Effector CD4-positive, alpha-beta T cell (primary cell): ENCODE results near the gene KAT6B.

Experiments
- DNase-seq: peaks from one replicate; pipeline ENCODE4 v3.0.0-alpha.2; 2020

KAT6B gene

DNA sequence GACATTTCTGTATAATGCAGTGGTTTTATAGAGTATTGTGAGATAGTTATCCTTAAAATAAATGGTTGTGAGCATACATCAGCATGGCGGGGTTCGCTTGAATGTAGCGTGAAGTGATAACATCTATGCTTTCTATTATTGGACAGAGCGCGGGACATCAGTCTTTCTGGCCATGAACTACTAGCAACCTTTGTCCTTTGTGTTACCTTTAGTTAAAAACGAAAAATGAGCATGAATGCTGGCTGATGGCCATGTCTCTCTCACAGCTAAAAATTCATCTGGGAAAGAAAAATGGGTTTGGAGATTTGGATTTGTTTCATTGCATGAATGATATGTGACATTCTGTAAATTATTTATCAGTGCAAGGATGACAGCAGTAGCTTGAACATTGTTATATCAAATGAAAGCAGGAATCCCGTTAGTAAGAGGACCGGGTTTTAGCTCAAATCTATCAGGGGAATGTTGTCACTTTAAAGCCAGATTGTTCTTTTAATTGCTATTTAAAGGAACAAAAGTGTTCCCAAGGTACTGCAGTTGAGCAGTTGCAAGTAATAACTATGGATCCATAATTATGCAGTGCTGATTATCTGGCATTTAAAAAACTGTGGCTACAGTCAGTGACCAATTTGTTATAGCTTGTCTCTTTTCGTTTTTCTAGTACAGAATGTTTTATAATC lies 131.0 kb downstream of the KAT6B start:
- DNase-seq: no peak

DNA sequence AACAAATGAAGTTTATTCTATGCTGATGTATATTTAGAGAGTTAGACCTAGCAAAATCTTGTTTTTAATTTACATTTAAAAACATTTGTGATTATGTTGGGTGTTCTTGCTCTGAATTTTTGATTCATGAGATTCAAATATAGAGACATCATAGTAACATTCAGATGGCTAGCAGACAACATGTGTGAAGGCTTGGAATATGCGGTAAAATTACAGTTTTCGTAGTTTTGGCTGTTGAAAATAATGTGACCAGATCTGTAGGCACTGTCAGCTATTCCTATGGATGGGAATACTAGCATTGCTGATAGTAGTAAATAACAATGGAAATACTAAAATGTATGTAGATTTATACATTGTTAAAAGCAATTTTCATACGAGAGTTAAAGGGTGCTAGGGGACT lies 131.9 kb downstream of the KAT6B start:
- no peak for DNase-seq

DNA sequence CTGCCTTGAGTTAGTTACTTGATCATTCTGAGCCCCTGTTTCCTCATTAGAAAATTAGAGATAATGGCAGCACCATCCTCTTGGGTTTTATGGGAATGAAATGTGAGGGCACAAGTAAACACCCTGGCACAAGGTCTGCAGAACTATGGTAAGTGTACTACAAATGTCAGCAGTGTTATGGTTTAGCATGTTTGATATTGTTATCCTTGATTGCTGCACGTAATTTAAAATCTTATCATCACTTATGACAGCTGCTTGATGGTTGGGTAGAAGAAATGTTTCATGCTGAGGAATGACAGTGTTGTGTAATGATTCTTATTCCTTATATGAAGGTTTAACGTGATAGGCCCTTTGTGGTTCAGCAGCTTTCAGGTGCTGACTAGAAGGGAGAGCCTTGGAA lies 134.3 kb downstream of the KAT6B start:
- DNase-seq: no peak

- DNase-seq: no peak
Measured at GRCh38 chr10:74962517-74962916, 136.1 kb downstream of the KAT6B start.

DNA sequence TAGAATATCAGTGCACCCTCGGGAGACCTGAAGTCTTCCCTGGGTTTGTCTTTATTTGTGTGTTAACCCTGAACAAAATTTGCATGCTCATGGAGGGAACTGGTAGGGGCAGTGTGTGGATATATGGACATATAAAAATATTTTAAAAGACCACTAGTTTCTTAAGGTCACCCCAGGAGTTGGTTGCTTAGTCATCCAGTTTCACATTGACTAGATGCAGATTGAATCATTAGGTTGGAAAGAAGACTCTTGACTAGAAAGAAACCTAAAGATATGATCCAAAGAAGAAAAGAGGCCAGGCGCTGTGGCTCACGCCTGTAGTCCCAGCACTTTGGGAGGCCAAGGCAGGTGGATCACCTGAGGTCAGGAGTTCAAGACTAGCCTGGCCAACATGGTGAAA lies 137.1 kb downstream of the KAT6B start:
- DNase-seq: no peak

- no peak for DNase-seq
Measured at GRCh38 chr10:74967911-74968666, 141.7 kb downstream of the KAT6B start.

DNA sequence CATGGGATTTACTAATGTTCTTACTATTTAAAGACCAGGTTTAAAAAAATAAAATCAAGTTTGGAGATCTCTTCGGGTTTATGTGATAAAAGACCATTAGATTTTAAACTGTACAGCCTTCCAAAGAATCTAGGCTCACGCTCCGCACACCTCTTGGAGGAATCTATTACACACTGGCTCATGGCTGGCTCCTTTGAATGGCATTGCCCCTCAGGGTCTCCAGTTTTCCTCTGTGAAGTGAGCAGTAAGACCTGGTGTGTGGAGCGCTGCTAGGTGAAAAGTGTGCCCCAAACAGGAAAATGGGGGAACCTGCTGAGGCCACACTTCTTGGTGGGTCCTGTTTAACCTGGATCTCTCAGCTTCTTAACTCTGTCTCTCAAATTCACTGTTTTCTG lies 142.3 kb downstream of the KAT6B start:
- DNase-seq: no peak

- DNase-seq: no peak
Measured at GRCh38 chr10:74969093-74969492, 142.7 kb downstream of the KAT6B start.

- no peak for DNase-seq
Measured at GRCh38 chr10:74969530-74969929, 143.1 kb downstream of the KAT6B start.

DNA sequence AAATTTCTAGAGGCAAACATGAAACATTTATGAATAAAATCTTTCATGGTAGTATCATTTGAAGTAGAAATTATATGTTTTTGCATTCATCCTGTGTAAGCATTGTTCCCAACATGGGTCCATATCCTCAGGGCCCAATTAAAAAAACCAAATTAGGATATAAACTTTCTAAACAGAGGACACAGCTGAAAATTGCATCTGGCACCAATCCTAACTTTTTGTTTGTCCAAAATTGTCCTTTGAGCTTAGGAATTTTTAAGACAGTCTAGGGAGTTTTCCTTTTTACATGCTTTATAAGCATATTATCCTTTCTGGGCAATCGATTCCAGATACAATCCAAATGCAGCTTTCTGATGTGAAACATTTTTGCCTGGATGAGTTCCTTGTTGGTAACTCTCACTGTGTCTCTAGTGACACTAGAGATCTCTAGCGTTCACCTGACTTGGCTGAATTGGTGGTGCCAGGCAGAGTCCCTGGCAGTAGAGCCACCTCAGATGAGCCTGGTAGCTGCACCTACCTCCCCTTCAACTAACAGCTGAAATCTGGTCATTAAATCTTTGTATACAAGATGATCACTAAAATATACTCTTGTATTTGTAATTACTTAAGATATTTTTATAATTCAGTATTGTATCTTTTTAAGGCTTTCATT lies 147.5 kb downstream of the KAT6B start:
- DNase-seq: no peak

DNA sequence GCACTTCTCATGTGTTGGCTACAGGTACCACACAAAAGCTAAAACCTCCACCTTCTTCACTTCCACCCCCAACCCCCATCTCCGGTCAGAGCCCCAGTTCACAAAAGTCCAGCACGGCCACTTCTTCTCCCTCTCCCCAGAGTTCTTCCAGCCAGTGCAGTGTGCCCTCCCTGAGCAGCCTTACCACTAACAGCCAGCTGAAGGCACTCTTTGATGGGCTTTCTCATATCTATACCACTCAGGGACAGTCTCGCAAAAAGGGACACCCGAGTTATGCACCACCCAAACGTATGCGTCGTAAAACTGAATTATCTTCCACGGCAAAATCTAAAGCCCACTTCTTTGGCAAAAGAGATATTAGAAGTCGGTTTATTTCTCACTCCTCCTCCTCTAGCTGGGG lies 149.4 kb downstream of the KAT6B start:
- no peak for DNase-seq

- DNase-seq: no peak
Measured at GRCh38 chr10:74976565-74976964, 150.2 kb downstream of the KAT6B start.

- no peak for DNase-seq
Measured at GRCh38 chr10:74977072-74977471, 150.7 kb downstream of the KAT6B start.

DNA sequence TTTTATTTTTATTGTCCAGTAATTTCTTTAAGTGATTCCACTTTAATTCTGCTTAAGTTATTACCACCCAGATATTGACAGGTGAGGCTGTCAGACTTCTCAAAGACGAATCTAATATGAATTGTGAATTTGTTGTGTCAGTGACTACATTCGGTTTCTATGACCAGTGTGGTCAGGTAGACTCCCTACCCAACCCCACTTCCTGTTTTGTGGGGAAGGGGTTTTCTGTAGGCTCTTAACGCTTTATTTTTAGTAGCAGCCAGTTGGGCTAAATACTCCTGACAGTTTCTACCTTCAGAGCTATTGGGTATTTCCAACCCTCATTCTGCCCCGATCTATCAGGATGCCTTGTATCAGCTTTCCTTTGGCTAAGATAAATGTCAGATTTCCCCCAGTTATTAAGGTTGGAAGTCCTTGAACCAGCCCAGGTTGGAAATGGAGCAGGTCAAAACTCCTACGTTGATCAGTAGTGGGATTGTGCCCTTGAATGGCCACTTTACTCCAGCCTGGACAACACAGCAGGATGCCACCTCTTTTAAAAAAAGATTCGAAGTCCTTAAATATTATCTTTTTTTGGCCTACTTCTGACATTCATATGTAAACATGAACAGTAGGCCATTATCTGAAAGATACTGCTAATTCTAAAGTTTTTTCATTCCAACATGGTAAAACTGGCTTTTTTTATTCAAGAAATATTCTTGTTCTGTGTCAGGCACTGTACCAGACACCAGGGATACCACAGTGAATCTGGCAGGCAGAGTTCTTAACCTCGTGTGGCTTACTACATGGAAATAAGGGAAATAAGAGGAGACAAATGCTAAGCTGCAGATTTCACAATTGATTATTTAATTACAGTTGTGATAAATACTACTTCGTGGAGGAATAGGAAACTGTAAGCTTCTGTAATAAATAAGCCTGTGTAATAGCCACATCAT lies 151.8 kb downstream of the KAT6B start:
- DNase-seq: no peak

DNA sequence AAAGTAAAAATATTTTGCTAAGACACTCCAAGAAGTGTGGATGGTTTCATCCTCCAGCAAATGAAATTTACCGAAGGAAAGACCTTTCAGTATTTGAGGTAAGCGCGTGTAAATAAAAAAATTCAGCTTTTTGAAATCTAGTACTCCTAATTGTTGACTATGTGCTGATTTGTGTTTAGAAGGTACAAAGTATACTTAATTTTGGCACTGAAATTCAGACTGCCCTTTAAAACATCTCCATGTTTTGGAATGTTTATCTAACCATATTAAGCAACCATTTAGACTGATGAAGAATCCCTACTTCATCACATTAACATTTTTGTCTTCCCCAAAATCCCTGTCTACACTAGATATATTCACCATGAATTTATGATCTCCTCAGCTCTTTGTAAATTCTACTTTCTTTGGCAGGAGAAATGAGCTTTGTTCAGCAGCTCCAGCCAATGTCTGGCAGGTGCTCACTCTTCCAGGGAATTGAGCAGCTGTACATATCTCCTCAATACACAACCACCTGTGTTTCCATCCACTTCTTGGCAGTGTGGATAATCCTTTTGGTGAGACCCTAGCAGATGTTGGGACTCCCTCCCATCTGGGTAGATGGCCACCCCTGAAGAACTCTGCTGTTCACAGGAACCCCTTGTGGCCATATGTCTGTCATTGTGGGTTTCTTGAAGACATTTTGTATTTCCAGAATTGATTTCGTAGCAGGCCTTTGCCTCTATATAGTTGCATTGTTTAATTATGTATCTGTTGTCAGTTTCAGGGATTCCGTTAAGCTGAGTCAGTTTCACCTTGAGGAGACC lies 155.6 kb downstream of the KAT6B start:
- no peak for DNase-seq

GRCh38 chr10:74982634-74982982 lies 156.2 kb downstream of the KAT6B start:
- DNase-seq: no peak

GRCh38 chr10:74983383-74983782 lies 157.0 kb downstream of the KAT6B start:
- no peak for DNase-seq

- DNase-seq: no peak
Measured at GRCh38 chr10:74987339-74988053, 161.1 kb downstream of the KAT6B start.

- no peak for DNase-seq
Measured at GRCh38 chr10:74988054-74988775, 161.8 kb downstream of the KAT6B start.

DNA sequence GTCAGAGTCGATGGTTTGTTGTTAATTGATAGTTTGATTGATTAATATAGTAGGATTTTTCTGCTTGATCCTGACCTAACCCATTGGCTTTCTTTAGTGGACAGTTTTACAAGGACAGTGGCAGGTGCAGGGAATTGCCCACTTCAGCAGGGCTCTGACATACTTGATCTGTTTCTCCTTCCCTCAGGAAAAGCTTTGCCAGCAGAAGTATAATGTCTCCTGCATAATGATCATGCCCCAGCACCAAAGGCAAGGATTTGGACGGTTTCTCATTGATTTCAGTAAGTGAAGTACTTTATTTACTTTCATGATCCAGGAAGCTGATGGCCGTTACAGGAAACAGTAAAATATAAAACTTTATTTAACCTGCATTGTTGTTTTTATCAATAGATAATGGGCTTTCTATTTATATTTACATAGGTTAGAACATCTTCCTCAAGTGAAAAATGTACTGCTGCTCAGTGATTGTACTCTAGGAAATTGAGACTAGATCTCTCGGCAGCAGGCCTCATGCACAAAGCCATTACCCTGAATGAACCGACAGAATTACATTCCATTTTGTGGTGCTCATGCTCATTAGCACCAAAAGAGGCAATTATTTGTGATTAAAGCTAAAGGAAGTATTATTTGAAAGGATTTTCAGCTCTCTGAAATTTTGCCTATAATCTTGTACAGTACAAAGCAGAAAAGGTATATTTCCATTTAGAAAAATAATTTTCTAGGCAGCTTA lies 162.6 kb downstream of the KAT6B start:
- no peak for DNase-seq
